GM19468 (cell line): ENCODE results near the gene GNA12.
A peak's percentile ranks its signal among the peaks of the same experiment; 100 is the strongest.

ENCODE experiments used
- ATAC-seq: cut with Tn5 transposase; IDR thresholded peaks from one replicate; pipeline ENCODE4 v1.9.1; 2021; ENCODE audit warnings: mild to moderate bottlenecking, moderate library complexity, moderate number of reproducible peaks; ENCODE audit not compliant: unreplicated experiment; ENCODE audit errors: extremely low read depth

GNA12 gene

DNA sequence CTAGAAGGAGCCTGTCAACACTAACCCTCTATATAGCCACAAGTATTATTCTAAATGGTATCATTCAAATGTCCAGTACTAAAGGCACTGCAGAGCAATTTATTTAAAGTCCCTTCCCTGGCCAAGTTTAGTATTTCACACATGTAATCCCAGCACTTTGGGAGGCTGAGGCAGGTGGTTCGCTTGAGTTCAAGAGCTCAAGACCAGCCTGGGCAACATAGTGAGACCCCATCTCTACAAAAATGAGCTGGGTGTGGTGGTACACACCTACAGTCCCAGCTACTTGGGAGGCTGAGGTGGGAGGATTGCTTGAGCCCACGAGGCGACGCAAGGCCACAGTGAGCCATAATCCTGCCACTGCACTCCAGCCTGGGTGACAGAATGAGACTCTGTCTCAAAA, 3.6 kb downstream of the GNA12 start:
- ATAC-seq = no peak

- ATAC-seq = peak; percentile 65
Measured at GRCh38 chr7:2838873-2839578, 5.1 kb downstream of the GNA12 start.

DNA sequence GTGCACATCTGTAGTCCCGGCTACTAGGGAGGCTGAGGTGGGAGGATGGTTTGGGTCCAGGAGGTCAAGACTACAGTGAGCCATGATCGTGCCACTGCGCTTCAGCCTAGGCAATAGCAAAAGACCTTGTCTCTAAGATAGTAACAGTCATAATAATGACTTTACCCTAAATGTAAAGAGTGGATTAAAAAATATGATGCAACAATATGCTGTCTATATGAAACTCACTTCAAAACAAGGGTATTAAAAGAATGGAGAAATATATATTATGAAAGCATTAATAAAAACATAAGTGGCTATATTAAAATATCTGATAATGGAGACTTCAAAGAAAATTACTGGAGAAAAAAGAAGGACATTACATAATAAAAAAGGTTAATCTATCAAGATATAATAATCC, 5.7 kb downstream of the GNA12 start:
- ATAC-seq = no peak

DNA sequence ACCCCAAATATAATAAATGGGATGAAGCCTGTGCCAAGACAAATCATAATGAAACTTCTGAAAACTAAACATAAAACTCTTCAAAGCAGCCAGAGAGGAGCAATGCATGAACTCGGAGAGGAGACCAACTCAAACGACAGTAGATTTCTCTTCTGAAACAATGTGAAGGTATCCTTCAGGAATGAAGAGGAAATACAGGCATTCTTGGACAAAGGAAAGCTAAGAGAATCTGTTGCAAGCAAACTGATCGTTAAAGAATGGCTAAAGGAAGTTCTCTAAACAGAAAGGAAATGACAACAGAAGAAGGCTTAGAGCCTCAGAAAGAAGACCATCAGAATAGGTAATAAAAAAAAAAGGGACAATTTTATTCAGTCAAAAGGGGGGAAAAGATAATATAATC, 6.6 kb downstream of the GNA12 start:
- no peak for ATAC-seq

DNA sequence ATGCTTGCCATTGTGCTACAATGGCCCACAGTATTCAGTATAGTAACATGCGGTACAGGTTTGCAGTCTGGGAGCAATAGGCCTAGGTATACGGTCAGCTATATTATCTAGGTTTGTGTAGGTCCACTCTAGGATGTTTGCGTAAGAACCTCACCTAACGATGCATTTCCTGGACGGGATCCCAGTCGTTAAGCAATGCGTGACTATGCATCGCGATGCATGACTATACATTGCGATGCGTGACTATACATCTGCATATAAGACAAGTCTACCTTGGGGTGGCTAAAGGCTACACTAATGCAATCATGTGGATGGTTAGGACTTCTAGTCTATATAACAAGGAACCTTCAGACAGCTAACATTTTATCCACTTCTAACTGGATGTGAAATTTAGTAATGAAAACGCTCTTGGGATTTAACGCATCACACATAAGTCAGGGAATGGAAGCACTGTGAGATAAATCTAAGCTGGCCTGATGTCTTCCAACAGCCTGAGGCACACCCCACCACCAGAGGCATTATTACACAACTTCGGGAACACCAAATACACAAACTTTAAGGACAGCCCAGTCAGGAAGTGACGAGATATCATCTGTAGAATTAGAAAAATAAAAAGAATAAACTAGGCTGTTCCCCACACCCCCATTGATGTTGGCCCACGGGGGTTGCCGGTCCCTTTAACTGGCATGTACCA, 9.2 kb downstream of the GNA12 start:
- ATAC-seq = no peak

DNA sequence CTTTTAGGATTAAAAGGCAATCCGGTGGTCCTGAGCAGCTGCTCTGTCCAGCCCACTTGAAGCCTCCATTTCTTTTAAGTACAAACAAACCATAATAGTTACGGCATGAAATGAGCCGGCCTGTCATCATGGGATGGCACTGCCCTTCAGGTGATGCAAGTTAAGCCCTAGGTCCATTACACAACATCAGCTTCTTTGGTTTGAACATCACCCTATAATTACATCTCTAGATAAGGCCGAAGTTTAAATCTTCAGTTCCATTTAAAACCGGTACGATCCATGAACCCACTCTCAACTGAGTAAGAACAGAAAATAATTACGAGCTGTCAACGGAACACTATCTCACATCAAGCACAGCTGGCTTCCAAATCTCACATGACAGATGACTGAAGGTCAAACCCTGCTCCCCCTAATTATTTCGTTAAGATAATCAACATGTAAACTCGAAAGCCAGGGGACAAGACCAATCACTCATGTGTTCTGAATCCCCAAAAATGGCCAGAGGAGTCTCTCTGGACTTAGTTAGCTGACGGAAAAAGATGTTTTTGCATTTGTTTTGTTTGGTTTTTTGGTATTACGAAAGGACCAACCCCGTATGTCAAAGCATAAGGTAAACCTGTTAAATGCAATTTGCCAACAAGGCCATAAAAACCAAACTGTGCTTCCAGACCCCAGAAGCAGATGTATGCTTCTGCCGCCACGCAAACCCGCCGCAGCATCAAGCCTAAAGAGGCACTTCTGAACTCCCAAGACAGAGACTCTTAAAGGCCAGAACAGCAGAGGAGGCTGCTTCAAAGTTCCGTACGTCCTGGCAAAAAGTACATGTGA, 10.8 kb downstream of the GNA12 start:
- no peak for ATAC-seq

DNA sequence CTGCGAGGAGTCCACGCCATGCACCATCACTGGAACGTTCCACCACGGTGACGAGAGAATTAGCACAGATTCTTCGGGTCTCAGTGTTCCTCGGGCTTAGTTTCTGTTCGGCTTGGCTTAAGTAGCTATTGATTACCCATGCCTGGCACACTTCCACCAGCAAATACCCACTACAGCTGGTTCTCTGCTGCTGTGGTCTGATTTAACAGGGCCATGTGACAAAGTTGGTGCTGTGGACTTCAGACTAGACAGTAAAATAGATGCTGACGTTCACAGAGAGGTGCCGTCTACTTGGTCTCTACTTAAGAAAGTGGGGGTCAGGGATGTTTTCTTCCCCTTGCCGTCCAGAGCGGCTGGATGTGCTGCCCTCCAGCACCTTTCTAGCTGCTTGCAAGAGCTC, 11.6 kb downstream of the GNA12 start:
- ATAC-seq = no peak

DNA sequence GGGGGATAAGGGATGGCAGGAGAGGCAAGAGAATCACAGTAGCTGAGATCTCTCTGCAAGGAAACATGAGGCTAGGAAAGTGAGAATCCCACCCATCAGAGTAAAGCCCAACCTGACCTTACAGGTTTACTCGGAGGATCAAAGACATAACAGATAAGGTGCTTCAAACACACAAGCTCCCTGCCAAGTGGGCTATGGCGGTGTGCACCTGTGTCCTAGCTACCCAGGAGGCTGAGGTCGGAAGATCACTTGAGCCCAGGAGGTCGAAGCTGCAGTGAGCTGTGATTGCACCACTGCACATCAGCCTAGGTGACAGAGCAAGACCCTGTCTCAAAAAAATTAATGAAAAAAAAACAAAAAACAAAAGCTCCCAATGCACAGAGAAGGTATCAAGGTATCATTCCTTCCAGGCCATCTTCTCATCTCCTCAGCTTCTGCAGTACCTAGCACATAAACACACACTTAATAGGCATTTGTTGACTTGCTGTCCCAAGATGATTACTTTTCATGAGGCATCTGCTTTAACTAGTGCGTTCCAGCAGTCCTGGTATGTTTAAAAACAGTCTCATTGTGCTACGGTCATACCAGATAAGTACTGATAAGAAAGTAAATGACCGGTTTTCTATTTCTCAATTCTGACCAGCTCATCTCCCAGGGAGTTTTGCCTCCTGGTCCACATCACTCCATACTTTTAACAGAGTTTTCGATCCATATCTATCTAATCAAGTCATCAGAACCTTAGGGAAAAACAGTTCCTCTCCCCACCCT, 13.3 kb downstream of the GNA12 start:
- ATAC-seq = no peak

DNA sequence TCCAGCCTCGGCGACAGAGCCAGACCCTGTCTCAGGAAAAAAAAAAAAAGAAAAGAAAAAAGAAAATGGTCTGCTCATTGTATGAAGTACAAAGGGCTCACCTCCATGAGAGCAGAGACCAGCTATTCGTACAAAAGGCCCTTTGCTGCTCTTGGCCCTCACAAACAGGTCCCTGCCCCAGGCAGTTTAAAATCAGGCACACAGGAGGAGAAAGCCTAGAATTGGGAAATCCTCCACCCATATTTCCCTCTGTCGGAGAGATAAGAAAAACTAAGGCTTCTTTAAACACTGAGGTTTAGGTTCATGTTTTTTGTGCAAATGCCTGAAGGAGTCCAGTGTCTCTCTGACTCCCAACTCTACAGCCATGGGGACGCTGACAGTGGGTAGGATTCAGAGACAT, 15.1 kb downstream of the GNA12 start:
- no peak for ATAC-seq

DNA sequence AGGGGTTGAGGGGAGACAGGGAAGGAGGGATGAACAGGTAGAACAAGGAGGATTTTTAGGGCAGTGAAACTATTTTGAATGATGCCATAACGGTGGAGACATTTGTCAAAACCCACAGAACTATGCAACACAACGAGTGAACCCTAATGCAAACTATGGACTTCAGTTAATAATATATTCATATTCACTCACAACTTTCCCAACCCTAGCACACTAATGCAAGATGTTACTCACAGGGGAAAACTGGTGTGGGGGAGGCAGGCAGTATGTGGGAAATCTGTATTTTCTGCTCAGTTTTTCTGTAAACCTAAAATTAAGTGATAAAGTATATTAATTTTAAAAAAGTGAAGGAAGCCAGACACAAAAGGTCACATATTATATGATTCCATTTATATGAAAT, 17.3 kb downstream of the GNA12 start:
- no peak for ATAC-seq

GRCh38 chr7:2825559-2826227, 18.4 kb downstream of the GNA12 start:
- no peak for ATAC-seq

DNA sequence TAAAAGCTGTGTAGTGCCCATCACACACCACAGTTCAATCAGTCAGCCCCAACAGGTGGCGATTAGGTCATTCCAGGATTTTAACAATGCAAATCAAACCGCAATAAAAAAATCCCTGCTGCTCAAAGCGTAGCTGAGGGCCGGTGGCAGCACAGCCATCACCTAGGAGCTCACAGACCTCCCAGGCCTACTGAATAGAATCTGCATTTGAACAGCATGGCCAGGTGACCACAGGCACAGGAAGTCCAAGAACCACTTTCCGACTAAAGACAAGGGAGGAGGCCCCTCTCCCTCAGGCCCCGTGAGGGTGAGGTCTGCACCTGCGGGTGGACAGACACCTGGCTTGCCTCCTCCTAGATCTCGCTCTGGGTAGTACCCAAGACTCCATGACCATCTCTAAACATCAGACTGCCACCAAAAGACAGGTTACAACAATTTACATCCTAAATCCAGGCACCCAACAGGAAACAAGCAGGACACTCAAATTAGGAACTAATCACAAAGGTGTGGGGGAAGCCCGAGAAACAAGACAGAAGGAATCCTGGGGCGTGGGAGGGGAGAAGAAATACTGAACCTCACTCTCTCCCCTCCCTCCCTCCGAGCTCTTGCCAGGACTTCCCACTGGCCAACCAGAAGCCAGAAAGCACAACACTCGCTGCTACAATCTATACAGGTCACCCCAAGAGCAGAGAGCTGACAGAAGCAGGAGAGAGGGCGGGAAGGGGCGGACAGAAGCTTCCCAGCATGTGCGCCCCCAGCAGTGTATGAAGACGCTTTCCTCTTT, 19.2 kb downstream of the GNA12 start:
- no peak for ATAC-seq

- no peak for ATAC-seq
Measured at GRCh38 chr7:2824026-2824677, 20.0 kb downstream of the GNA12 start.

DNA sequence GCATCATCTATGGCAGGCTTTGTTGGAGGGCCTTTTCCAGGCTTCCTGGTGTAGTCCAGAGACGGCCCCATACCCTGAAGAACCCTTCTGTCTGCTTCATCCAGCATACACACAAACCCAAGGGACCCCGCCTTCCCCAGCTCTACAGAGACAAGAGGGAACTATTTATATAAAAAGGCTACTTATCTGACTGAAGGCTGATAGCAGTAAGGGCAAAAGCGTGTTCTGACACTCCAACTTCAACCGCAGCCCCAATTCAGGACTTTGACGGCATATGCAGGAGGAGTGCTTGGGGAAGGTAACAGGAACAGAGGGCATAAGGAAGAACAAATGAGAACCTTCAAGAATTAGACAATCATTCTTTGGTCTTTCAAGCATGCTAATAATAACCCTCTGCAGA, 21.0 kb downstream of the GNA12 start:
- no peak for ATAC-seq

DNA sequence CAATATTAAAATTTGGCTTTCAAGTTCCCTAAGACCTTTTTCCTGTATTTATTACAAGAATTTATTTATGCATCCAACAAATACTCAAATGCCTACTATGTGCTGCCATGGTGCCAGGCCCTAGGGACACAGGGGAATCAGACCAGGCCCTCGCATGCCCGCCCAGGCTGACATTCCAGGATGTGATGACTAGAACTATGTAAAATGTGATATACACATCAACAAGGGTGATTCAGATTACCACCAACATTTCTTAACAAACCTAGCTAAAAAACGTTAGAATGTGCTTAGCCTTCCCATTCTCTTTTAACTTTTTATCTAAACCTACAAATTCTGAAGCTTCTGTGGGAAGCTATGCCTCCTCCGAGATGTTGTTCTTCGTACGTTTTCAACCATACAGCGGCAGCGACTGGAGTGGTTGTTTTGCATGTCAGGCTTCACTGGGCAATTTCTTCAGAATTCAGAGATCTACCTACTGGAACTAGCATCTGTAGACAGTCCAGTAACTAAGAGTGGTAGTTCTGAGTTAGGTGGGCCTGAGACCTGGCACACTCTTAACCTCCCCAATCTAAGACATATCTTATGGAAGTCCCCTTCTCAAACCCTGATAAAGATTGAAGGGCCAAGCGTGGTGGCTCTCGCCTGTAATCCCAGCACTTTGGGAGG, 22.1 kb downstream of the GNA12 start:
- ATAC-seq = peak; percentile 68

GRCh38 chr7:2821161-2821841, 22.8 kb downstream of the GNA12 start:
- ATAC-seq = no peak

GRCh38 chr7:2820508-2820934, 23.6 kb downstream of the GNA12 start:
- ATAC-seq = no peak
